Stimulated activated CD4-positive, alpha-beta T cell treated with anti-CD3 and anti-CD28 coated beads, Interleukin-12 subunit alpha, Interleukin-12 subunit beta, amount 100 ng/mL, for 24 hours (primary cell): ENCODE results near the gene LIPC.
"Not testable (repeated sequence)": the region's sequence is repeated elsewhere in the genome, so short reads cannot be mapped to it uniquely, and the experiment has no call there.

Experiments used
- DNase-seq, 2 experiments: peaks; one replicate each; pipeline ENCODE4 v3.0.0-alpha.2; 2020; ENCODE audit warnings: low read depth in 2 of 2

Gene LIPC

DNA sequence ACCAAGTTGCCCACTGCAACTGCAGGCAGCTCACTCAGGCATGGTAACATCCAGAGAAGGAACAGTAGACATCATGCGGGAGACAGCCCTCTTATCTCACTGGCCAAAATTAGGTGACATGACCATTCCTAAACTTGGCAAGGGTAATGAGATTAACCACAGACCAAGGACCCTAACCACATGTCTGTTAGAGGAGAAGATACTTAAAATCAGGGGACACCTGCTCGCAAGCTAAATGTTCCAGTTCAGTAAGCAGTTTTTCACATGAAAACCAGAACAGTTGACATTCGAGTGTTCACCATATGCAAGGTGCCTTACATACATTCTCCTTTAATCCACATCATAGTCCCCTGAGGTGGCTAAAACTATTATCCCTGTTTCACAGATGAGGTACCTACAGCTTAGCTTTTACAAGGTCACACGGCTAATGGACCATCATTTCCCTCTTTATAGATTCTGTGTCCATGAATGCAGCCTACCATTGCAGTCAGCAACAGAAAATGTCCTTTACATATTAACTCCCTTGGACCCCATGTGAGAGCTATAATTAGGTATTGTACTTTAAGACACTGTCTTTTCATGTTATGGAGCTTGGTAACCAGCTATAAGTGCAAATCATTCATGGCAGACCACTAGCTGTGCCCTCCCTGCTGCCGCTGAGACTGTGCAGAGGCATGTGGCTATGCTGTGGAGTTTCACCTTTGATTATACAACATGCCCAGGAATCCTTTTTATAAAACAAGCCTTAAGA is 154.1 kb downstream of the LIPC start:
- no peak for DNase-seq

DNA sequence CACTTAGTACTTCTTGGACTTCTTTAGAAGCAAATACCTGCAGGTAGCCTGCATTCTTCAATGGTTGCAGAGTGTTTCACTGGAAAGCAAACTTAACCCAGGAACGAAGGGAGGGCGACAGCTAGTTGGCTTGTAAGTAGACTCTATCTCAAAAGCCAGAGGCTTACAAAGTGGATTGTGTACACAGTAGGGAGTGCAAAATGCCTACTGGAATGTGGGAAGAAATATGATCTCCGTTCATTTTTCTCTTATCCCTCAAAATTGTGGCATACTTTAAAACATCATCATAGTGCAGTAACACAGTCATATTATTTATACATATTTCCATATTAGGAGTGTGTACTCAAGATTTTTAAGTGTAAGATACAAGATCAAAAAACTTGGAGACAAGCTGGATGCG is 155.7 kb downstream of the LIPC start:
- DNase-seq, result no peak

DNA sequence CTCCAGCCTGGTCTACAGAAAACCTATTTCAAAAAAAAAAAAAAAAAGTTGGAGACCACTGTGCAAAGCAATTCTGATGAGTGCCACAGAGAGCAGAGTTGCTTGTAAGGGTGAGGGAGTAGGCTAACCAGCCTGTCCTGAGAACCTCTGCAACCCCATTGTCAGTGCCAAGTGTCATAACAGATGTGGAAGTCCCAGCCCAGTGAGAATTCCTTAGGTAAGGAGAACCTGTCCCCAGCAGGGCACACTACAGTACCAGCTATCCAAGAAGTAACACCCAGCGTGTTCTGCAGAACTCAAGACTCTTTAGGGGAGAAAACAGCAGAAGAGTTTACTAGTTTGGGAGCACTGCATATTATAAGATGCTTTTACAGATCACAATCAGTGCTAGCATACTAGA is 156.3 kb downstream of the LIPC start:
- no peak for DNase-seq

DNA sequence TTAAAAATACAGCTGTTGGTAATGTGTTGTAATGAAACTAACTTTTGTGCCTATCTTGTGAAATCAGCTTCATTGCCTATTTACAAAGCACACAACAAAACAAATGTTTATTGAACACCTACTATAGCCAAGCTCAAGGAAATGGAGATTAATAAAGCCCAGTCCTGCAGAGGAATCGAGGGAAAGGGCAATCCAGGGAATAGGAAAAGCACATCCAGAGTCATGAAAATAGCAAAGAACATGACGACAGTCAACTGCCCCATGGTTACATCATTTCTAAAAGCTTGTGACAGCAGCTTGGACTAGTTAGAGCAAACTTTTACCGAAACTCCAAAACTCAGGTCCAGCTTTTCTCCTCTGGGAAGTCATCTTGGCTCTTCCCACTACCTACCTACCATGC is 157.3 kb downstream of the LIPC start:
- DNase-seq, result no peak

DNA sequence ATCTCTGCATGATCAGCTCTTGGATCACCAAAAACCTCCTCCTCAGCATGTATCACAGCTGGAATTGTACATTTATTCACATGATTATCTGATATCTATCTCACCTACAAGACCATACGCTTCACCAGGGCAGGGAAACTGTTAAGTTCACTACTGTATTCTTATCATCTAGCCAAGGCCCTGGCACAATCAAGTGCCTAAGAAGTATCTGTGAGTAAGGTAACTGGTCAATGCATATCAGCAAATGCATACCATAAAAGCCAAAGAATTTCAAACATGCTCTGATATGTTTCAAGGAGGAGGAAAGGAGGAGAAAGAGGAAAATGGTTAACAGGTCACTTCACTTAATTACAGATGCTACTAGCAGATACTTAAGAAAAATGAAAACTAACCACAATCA is 158.4 kb downstream of the LIPC start:
- no peak for DNase-seq

DNA sequence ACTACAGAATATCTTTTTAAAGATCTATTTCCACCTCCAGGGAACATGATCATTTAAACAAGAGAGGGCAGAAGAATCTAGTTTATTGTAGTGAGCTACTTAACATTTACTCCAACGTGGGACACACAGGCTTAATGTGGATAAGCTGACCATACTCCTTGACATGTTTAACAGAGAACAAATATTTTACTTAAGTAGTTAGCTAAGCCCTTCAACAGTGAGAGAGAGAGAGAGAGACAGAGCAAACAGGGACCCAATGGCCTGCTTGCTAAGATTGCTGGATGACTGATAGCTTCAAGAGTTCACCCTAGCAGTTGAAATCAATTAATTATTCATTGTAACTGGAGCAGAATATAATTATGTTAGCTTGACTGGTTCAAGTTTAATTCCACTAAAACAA is 159.1 kb downstream of the LIPC start:
- DNase-seq, result no peak

DNA sequence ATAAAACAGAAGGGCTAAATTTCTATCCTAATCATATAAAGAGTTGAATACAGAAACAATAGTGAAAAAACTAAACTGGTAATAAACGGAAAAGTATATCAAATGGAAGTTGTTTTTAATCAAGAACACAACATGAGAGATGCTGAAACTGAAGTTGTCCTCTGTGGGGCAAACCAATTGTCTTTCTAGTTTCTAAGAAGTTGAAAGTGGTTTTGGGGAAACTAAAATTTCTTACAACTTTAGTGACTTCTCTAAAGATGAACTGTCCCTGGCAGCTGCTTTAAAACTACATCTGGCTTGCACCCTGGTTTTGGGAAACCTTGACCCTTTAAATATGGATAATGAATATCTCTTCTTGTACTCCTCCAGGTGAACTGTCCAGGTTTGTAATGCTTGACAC is 162.1 kb downstream of the LIPC start:
- DNase-seq, result no peak

DNA sequence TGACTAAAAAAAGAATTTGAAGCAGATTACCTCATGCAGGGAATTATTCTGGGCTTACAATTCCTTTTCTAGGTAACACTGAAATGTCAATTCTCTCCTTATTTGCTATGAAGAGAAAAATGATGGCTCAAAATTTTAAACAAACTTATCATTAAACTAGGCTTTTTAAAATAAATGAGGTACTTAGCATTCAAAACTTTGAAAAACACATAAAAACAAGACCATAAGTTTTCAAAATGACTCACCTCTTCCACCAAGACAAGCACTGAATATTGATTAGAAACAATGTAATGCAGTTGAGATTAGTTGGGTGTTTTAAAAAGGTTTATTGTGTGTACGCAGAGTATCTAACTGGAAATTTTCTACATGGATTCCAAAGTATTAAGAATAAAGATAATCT is 163.1 kb downstream of the LIPC start:
- no peak for DNase-seq

DNA sequence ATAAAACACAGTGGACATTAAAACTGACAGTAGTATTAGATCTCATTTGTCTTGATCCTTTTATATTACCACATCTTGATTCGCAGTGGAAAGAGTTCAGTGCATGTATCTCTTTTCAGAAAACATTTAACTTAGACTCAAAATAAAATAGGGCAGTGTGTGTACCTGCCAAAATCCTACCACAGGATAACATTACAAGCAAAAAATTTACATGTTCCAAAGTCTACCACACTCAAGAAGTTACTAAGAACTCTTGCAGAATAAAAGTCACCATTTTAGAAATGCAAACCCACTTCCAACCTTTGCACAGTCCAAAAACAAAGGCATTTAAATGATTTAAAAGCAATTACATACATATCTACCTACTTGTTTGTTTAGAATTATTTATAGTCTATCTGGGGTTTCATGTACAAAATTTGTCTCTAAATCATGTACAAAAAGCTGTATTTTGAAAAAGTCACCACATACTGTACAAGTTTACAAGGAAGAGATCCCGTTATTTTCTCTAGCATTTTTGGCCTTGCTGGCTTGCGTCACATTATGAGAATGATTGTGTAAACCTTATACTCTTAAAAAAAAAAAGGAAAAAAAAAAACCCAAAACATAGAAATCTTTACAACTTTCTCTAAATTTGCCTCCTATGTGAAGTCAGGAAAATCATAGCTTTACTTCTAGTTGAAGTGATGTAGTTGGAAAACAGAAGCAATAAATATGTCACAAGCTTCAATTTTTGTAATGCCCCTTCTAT is 163.9 kb downstream of the LIPC start:
- no peak for DNase-seq

DNA sequence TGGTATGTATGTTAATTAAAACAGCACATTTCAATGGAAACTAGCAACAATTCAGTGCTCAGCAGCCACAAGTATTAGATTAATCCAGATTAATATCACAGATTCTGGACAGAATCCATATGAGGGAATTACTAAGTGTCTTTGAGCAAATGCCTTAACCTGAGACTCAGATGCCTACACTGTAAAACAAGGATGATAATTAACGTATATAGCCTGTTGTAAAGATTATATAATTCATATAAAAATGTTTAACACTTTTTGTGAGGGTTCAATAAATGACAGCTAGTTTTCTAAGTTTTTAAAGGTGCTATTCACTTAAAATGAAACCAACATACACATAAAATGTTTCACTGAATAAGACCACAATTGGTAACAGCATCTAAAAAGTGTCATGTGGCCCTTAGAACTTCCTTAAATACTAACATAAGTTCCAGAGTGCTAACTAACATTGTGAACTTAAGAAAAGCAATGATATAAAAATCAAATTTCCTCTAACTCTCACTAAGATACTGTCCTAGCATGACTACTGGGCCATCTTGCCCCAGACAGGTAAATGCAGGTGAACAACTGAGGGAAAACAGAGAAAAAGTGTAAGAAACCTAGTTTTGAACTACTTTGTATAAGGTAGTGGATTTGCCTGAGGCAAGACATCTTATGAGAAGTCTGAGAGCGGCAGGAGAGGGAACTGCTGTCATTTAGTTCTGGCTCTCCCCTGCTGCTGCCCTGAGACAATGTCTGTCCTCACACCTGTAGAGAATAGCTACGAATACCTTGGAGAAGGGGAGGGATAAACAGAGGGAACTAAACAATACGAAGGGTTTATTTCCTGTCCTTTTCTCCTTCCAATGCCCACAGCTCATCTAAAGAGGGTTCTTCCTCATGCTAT is 166.4 kb downstream of the LIPC start:
- DNase-seq, result no peak

DNA sequence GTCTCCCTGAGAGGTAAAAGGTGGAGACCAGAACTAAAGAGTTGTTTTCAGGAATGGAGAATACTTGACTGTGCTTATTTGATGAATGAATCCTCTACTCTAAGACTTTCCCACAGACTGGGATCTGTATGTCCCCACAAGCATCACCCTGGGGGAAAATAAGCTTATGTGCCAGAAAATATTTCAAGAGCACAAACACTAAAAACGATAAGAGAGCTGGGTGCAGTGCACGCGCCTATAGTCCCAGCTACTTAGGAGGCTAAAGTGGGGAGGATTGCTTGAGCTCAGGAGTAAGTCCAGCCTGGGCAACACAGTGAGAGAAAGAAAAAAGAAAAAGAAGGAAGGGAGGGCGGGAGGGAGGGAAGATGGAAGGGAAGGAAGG is 167.0 kb downstream of the LIPC start:
- no peak for DNase-seq

DNA sequence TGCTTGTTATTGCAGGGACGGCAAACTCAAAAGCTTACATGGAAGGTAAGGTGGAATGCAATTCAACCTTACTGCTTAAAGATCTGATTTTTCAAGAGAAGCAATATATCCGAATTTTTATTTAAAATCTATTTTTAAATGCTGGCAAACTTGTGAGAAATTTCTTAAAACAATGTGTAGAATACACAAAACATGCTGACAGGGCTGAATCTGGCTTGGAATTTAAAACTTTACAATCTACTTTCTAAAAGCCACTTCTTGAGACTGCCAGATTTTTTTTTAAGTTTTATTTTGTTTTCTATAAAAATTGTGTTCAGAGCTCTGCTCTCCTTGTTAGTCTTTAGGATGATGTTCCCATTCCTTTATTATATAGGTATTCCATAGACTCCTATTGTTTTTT is 171.0 kb downstream of the LIPC start:
- DNase-seq, result no peak

DNA sequence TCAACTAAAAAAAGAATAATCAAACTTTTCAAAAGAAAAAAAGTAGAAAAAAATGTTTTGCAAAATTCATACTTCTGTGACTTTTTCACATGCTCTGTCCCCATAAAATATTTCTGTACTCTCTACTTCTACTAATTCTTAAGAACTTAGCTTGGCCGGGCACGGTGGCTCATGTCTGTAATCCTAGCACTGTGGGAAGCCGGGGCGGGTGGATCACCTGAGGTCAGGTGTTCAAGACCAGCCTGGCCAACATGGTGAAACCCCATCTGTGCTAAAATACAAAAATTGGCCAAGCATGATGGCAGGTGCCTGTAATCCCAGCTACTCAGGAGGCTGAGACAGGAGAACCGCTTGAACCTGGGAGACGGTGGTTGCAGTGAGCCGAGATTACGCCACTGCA is 172.1 kb downstream of the LIPC start:
- DNase-seq, result not testable (repeated sequence)

DNA sequence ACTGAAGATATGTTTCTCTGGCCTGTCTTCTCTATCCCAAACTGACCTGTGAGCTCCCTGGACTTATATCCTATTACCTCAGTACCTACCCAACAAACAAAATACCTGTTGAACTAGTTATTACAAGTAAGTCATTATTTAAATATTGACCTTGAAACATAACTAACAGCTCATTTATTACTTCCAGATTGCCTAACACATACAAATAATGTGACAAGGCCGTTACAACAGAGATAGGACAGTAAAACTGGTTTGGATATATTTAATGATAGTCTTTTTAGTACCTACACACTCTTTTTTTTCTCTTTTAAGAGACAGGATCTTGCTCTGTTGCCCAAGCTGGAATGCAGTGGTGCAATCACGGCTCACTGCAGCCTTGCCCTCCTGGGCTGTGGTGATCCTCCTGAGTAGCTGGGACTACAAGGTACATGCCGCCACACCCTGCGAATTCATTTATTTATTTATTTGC is 172.7 kb downstream of the LIPC start:
- DNase-seq, result no peak

DNA sequence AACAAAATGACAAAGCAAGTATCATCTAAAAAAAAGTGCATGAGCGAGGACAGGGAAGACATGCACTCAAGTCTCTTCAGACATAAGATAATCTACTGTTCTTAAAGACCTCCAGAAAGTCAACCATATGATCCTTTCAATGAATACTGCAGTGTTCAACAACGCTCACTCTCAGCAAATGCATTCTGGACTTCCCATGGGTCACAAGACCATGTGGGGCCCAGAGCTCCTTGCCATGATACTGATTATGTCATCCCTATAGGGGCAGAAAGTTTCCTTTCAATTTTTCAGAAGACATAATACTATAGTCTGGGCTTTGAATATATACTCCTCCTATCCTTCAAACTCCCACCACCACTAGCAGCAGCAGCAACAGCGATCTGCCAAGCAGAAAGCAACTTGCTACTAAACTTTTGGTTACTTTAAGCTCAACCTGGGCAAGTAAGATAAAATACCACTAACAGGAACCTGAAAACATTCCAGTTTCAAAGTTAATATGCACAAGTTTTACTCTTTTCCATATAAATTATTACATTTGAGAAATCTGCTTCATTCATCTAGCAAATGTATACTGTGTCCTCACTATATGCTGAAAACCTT is 174.2 kb downstream of the LIPC start:
- DNase-seq, result no peak

DNA sequence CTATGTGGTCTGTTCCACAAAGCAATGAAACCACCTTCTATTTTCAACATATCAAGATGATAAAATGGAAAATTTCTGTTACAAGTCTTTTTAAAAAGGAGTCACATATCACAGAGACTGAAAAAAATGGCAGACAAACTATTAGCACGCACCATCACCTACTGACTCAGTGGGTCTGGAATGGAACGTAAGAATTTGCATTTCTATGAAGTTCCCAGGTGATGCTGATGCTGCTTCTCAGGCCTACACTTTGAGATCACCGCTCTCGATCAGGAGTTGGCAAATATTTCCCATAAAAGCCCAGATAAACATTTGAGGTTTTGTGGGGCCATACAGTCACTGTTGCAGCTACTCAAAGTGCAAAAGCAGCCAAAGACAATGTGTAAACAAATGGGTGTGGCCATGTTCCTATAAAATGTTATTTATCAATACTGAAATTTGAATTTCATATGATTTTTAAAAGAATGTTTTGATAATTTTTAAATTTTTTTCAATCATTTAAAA is 174.8 kb downstream of the LIPC start:
- no peak for DNase-seq

DNA sequence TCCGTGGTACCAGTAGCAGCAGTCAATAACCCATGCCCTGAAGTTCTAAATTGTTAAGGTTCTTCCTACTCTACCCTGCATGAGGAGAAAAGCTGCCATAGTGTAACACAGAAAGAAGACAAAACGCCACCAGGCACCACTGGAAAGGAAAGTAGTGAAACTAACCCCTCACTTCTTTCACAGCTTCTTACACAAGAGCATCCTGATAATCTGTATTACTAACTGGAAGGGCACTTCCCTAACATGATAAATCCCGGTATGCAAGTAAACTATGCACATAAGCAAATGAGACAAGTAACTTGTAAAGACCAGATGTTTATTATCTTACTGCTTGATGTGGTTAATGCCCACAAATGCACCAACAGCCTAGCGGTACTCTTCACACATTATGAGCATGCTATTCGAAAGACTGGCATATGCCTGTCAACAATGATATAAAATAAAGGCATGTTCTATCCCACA is 176.4 kb downstream of the LIPC start:
- DNase-seq, result no peak

DNA sequence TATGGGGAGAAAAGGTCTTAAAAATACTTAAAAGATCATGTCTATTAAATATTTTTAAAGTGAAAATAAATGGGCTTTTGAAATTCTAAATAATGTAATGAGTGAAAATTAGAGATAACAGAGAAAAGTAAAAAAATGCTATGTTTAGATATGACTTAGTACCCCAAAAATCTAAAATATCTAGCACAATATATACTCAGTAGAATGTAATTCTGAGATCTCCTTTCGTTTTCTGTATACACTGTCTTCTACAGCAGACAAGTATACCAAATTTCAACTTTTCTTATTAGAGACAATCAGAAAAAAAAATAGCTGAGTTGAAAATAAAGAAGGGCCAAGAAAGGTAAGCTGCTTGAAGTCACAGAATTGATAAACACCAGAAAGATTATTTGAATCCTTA is 176.9 kb downstream of the LIPC start:
- no peak for DNase-seq

DNA sequence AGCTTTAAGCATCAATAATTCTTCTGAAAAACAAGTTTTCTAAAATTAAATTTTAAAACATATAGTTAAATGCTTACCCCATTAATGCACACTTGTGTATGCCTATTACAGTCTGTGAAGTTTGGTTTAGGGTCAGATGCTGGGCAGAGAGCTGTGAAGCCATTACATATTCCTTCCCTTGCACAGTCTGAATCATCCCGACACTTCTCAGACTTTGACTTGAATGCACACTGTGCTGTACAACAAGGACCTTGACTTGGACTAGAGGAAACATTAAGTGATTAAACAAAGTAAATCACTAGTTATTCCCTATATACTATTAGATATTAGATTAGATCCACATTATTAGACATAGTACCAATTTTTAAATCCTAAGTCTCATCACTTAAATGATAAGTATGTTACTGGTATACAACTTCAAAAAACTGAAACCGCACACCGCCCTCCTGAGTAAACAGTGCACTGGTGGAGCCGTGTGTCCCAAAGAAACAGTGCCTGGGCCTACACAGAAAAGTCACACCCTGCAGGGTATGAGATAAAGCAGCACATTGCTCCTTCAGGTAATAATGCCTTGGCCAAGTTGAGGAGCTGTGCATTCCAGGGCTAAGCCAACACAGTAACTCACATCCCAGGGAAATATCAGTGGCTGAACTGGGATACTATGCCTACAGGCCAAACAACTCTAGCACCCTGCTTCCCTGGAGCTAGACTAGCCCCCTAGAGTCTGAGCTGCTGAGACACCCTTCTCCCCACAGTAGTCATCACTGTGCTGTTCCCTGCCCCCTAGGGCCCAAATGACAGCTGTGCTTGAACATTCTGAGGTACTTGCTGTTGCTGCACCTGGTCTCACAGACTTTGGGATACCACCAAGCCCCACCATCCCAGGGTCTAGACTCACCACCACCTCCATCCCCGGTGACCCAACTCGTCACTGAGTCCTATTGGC is 180.2 kb downstream of the LIPC start:
- DNase-seq, result no peak

DNA sequence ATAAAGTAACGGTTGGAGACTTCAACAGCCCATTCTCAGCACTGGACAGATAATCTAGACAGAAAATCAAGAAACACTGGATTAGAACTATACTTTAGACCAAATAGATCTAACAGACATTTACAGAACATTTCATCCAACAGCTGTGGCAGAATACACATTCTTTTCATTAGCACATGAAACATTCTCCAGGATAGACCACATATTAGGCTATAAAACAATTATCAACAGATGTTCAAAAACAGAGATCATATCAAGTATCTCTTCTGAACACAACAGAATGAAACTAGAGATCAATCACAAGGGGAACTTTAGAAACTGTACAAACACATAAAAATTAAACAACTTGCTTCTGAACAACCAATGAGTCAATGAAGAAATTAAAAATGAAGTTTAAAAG is 184.4 kb downstream of the LIPC start:
- no peak for DNase-seq
